HCT116 (cell line): Measurements from ENCODE around the gene DPP4.

Experiments used
- CTCF ChIP-seq, 3 experiments: fragments of 200-600 bp in 1 of 3; sonication (generic) in 1 of 3; IDR thresholded peaks in 2 of 3; conservative IDR thresholded peaks in 1 of 3; 2 replicates each; pipeline ENCODE4 v1.5.1; 2012 to 2017; ENCODE audit warnings: low read depth in 2 of 3, low read length in 2 of 3, antibody characterized with exemption in 1 of 3, borderline replicate concordance in 1 of 3, control low read depth in 1 of 3, mild to moderate bottlenecking in 1 of 3, mixed read lengths in 1 of 3, mixed run types in 1 of 3, moderate library complexity in 1 of 3; ENCODE audit not compliant: insufficient read depth in 1 of 3
- EZH2 ChIP-seq: fragments of 200-600 bp; sonication (generic); IDR thresholded peaks from 2 replicates; pipeline ENCODE4 v1.6.1; 2017; ENCODE audit warnings: antibody characterized with exemption, mixed run types
- POLR2A ChIP-seq: IDR thresholded peaks from 2 replicates; pipeline ENCODE4 v1.7.0; 2011; ENCODE audit warnings: borderline replicate concordance; ENCODE audit not compliant: insufficient read depth, insufficient read length; ENCODE audit errors: extremely low read depth
- RAD21 ChIP-seq: IDR thresholded peaks from 2 replicates; pipeline ENCODE4 v1.6.1; 2012; ENCODE audit warnings: low read depth, mild to moderate bottlenecking
- YY1 ChIP-seq: IDR thresholded peaks from 2 replicates; pipeline ENCODE4 v1.6.1; 2011; ENCODE audit warnings: low read length, low read depth, moderate library complexity, mild to moderate bottlenecking; ENCODE audit not compliant: insufficient replicate concordance; ENCODE audit errors: extremely low read depth

- TF ChIP-seq POLR2A (no peak), CTCF (IDR thresholded peaks at IDR 0.05 in 2 of 3, conservative IDR thresholded peaks at IDR 0.05 in 1 of 3; ENCODE audit: borderline replicate concordance in 1 of 3, insufficient read depth in 1 of 3, low read depth in 2 of 3, low read length in 2 of 3) (no peak), EZH2 (no peak), YY1 (no peak), RAD21 (no peak)
These were observed 73.6 kb downstream of the DPP4 start for GRCh38 chr2:162000431-162000830.
